Esophagus squamous epithelium (tissue), 5 donors: Measurements from ENCODE around the gene HHIPL1. TPM values are rescaled to one million over a fixed set of nuclear protein-coding genes. Genes with fewer than 3 reads are reported as not detected.

Source experiments
- DNase-seq: peaks from one replicate; lab custom pipeline; 2025; lab: John Stamatoyannopoulos, UW
- H3K27ac ChIP-seq, 4 donors: fragments of 200-600 bp; sonication (generic); one replicate each; pipeline ENCODE4 v1.5.1; 2016 to 2019; ENCODE audit warnings: mild to moderate bottlenecking in 1 of 4
- H3K27me3 ChIP-seq, 4 donors: fragments of 200-600 bp; sonication (generic); 1 replicate in 3 of 4; 2 replicates in 1 of 4; pipeline versions ENCODE4 v1.5.1 to v1.6.0; 2017 to 2021; ENCODE audit warnings: antibody characterized with exemption in 1 of 4
- H3K36me3 ChIP-seq, 3 donors: fragments of 200-600 bp; sonication (generic); one replicate each; pipeline ENCODE4 v1.5.1; 2016 to 2019
- H3K4me1 ChIP-seq, 3 donors: fragments of 200-600 bp; sonication (generic); one replicate each; pipeline ENCODE4 v1.5.1; 2017 to 2019
- H3K4me3 ChIP-seq, 4 donors: fragments of 200-600 bp; sonication (generic); 1 replicate in 3 of 4; 2 replicates in 1 of 4; pipeline ENCODE4 v1.5.1; 2016 to 2019; ENCODE audit warnings: mild to moderate bottlenecking in 2 of 4, moderate library complexity in 1 of 4
- H3K9me3 ChIP-seq, 3 donors: fragments of 200-600 bp; sonication (generic); one replicate each; pipeline ENCODE4 v1.5.1; 2016 to 2019
- CTCF ChIP-seq, 6 experiments: fragments of 450-650 bp in 4 of 6; fragments of 200-600 bp in 2 of 6; sonication (generic) in 2 of 6; IDR thresholded peaks; one replicate each; pipeline ENCODE4 v1.5.1; 2016 to 2019; ENCODE audit warnings: antibody characterized with exemption in 6 of 6, mild to moderate bottlenecking in 4 of 6, moderate library complexity in 4 of 6
- POLR2A ChIP-seq, 4 donors: fragments of 450-650 bp; IDR thresholded peaks; one replicate each; pipeline ENCODE4 v1.6.1; 2017; ENCODE audit warnings: antibody characterized with exemption in 4 of 4, mild to moderate bottlenecking in 4 of 4, moderate library complexity in 3 of 4
- WGBS, 2 donors: methylation state at CpG; one replicate each; pipeline ENCODE4 v1.1.5; 2018; 5-methylcytosine and 5-hydroxymethylcytosine counted together
- intact Hi-C: fragments of 100-400 bp; cut with DNase I; formaldehyde crosslinking; loops from one replicate; pipeline ENCODE4 v1.15.0; 2022
- total RNA-seq, 4 donors: library from RNA; depleted of rRNA; stranded (reverse); fragments of >200 nt; gene quantifications; one replicate each; pipeline ENCODE4 v1.1.0, GENCODE V29; 2016
- donor health status: DM: yes; HTN: yes; CAD: no.

Gene HHIPL1
- total RNA-seq, 4 donors from 2014 or later, result 0.22 to 1.3 (median 0.59) TPM; not detected in 1

- intact Hi-C loops, result no loop called here
These were observed 818 bp upstream of the HHIPL1 start for GRCh38 chr14:99644035-99644587.

GRCh38 chr14:99645545-99646505 is 896 bp downstream of the HHIPL1 start:
- peak overlapping the region; percentile 33 to 71 (median 46) for H3K4me3 ChIP-seq
- TF ChIP-seq CTCF (IDR thresholded peaks at IDR 0.05), result no peak
- TF ChIP-seq POLR2A (IDR thresholded peaks at IDR 0.05), result no peak

More at GRCh38 chr14:99644035-99644587, 818 bp upstream of the HHIPL1 start:
- no peak overlapping the region for H3K27ac ChIP-seq
- no peaks in the 10 kb centered on the region for H3K9me3 ChIP-seq
- TF ChIP-seq POLR2A (IDR thresholded peaks at IDR 0.05), result no peak
- no peak for TF ChIP-seq CTCF (IDR thresholded peaks at IDR 0.05)
- H3K27me3 ChIP-seq, result peaks cover 0 to 40% (median 0%) of the 10 kb centered on the region in 4 donors
- DNase-seq, result no peak
- no peaks in the 10 kb centered on the region for H3K36me3 ChIP-seq
- no peak overlapping the region for H3K4me3 ChIP-seq
- 81 to 94% methylated on average over 6 of the region's 11 CpGs for WGBS, 2 donors
- H3K4me1 ChIP-seq, result peaks cover 0 to 20% (median 0%) of the 10 kb centered on the region in 3 donors

GRCh38 chr14:99647411-99647810 is 2.5 kb downstream of the HHIPL1 start:
- TF ChIP-seq CTCF (IDR thresholded peaks at IDR 0.05), result no peak
- no peak for TF ChIP-seq POLR2A (IDR thresholded peaks at IDR 0.05)
- intact Hi-C loops, result no loop called here
- peaks cover 0 to 20% (median 0%) of the 10 kb centered on the region in 3 donors for H3K4me1 ChIP-seq
- H3K4me3 ChIP-seq, result no peak overlapping the region
- no peak for DNase-seq
- no peaks in the 10 kb centered on the region for H3K9me3 ChIP-seq
- 74 to 80% methylated on average over 3 to 6 of the region's 7 CpGs for WGBS, 2 donors
- H3K27me3 ChIP-seq, result peaks cover 0 to 40% (median 0%) of the 10 kb centered on the region in 4 donors
- no peaks in the 10 kb centered on the region for H3K36me3 ChIP-seq
- no peak overlapping the region for H3K27ac ChIP-seq

More at GRCh38 chr14:99645545-99646505, 896 bp downstream of the HHIPL1 start:
- Histone ChIP-seq H3K9me3 (no peaks in the 10 kb centered on the region), H3K27me3 (peaks cover 0 to 40% (median 0%) of the 10 kb centered on the region in 4 donors), H3K27ac (peak overlapping the region in 1 of 4 donors; percentile 55), H3K4me1 (peaks cover 0 to 20% (median 0%) of the 10 kb centered on the region in 3 donors), H3K36me3 (no peaks in the 10 kb centered on the region)
- intact Hi-C loops, result no loop called here
- no peak for DNase-seq
- 12 to 66% methylated on average over 11 to 12 of the region's 32 CpGs for WGBS, 2 donors

- WGBS, 2 donors, result 50 to 82% methylated on average over 1 to 8 of the region's 8 CpGs
These were observed 3.3 kb downstream of the HHIPL1 start for GRCh38 chr14:99648027-99648784.

More at GRCh38 chr14:99648027-99648784, 3.3 kb downstream of the HHIPL1 start:
- no peaks in the 10 kb centered on the region for H3K36me3 ChIP-seq
- no peak overlapping the region for H3K27ac ChIP-seq
- TF ChIP-seq POLR2A (IDR thresholded peaks at IDR 0.05) (no peak), CTCF (IDR thresholded peaks at IDR 0.05) (no peak)
- intact Hi-C loops, result no loop called here
- H3K4me1 ChIP-seq, result peaks cover 0 to 20% (median 0%) of the 10 kb centered on the region in 3 donors
- H3K4me3 ChIP-seq, result no peak overlapping the region
- DNase-seq, result no peak
- peaks cover 0 to 40% (median 0%) of the 10 kb centered on the region in 4 donors for H3K27me3 ChIP-seq
- no peaks in the 10 kb centered on the region for H3K9me3 ChIP-seq
